ENCODE measurements around the gene FAM47E.

DNA sequence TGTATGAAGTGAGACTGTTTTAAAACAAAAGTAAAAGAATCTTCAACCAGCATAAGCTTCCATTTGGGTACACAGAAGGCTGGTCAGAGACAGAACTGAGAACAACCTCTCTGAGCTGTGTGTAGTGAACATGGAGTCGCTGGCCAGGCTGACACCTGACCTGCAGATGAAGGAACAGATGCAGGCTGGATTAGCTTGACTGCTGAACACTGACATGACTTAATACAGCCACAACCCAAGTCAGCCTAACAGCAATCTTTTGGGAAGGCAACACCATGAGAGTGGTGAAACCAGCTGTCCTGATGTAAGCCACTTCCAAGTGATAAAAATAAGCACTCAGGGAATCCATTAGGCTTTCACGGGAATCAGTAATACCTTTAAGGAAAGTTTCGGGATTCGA, 48.0 kb upstream of the FAM47E start:
- TF ChIP-seq ZNF274 (CRISPR knock-in tag; IDR thresholded peaks at IDR 0.05) (no peak), ZFP90 (CRISPR knock-in tag; IDR thresholded peaks at IDR 0.05; ENCODE audit: borderline replicate concordance) (no peak)
